Activated CD8-positive, alpha-beta memory T cell treated with anti-CD3 and anti-CD28 coated beads for 24 hours (primary cell): Measurements from ENCODE around the gene ZNF557.

Experiments used
- DNase-seq: peaks from one replicate; pipeline ENCODE4 v3.0.0-alpha.2; 2020

ZNF557 gene

GRCh38 chr19:7130043-7130442, 60.5 kb downstream of the ZNF557 start:
- DNase-seq: no peak

- no peak for DNase-seq
Observed at GRCh38 chr19:7132054-7132453, 62.6 kb downstream of the ZNF557 start.

GRCh38 chr19:7137120-7137519, 67.6 kb downstream of the ZNF557 start:
- DNase-seq: no peak
